Choroid plexus epithelial cell (primary cell): ENCODE results near the gene RBM24.

Source experiments
- DNase-seq: peaks from one replicate; pipeline ENCODE4 v3.0.0-alpha.2; 2010; ENCODE audit warnings: low read depth
- H3K4me3 ChIP-seq: 2 replicates; pipeline ENCODE4 v1.5.1; 2011; ENCODE audit warnings: low read depth, mild to moderate bottlenecking, control low read depth, low read length, moderate library complexity
- TF ChIP-seq, protein P1 (sequence below): conservative IDR thresholded peaks from 2 replicates; pipeline ENCODE4 v1.5.1; 2011; ENCODE audit warnings: low read depth, mild to moderate bottlenecking, control low read depth, inconsistent platforms, low read length, moderate library complexity

Gene RBM24

DNA sequence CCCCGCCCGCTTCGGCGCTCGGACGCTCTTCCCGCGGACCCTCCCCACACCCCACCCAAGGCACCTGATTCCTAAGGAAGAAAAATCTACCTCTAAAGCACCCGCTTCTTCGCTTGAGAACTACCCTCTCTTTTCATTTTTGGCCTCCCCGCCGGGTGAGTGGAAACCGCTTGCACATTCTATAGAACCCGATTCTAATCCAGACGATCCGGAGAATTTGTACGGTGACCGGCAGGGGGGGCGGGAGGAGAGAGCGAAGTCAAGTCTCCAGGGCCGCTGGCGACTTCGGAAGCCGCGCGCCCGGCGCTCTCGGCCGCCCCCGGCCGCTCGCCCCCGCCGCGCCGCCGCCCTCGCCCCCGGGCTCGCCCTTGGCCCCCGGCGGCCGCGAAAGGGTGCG lies at the start of gene RBM24:
Gene RBM24, plus strand, starts transcription at position 262 of the 397 bp plus-strand sequence. CDS start 221 bp downstream, outside the sequence.
- DNase-seq, result peak; percentile 73
- H3K4me3 ChIP-seq, result peak within 1 kb of the TSS; percentile 71
- TF ChIP-seq, protein P1, sequence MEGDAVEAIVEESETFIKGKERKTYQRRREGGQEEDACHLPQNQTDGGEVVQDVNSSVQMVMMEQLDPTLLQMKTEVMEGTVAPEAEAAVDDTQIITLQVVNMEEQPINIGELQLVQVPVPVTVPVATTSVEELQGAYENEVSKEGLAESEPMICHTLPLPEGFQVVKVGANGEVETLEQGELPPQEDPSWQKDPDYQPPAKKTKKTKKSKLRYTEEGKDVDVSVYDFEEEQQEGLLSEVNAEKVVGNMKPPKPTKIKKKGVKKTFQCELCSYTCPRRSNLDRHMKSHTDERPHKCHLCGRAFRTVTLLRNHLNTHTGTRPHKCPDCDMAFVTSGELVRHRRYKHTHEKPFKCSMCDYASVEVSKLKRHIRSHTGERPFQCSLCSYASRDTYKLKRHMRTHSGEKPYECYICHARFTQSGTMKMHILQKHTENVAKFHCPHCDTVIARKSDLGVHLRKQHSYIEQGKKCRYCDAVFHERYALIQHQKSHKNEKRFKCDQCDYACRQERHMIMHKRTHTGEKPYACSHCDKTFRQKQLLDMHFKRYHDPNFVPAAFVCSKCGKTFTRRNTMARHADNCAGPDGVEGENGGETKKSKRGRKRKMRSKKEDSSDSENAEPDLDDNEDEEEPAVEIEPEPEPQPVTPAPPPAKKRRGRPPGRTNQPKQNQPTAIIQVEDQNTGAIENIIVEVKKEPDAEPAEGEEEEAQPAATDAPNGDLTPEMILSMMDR, result peak; percentile 58

DNA sequence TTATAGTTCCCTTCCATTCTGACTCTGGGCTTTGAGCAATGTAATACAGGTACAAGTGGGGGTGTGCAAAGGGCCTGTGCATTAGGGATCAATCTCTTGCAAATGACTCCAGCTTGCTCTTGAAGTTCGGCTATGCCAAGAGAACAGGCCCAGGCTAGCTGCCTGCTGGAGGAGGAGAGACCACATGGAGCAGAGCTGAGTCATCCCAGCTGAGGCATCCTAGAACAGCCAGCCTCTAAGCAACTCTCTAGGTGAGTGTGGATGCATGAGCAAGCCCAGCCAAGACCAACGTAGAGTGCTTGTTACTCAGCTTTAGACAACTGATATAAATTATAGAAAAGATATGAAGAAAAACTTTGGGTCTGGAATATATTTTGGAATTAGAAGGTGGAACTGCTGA lies 47.6 kb upstream of the RBM24 start:
- no peak overlapping the region for H3K4me3 ChIP-seq
- TF ChIP-seq, protein P1, result no peak
- peak; percentile 25 for DNase-seq

DNA sequence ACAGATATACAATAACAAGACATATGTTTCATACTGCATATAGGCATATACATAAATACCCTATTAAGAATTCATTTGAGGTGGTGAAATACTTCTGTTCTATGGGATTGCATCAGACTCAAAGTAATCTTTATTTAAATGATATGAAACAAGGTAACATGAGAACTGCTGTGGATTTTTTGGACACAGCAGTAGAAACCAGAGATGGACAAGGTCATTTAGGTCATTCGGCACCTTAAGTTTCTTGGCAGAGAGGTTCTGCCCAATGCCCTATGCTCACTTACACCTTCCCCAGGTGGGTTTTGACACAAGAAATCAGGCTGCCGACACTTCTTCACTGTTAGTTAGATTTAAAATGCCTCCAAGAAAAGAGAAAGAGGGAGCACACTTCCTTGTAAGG lies 43.9 kb upstream of the RBM24 start:
- H3K4me3 ChIP-seq, result no peak overlapping the region
- TF ChIP-seq, protein P1, result no peak
- no peak for DNase-seq

DNA sequence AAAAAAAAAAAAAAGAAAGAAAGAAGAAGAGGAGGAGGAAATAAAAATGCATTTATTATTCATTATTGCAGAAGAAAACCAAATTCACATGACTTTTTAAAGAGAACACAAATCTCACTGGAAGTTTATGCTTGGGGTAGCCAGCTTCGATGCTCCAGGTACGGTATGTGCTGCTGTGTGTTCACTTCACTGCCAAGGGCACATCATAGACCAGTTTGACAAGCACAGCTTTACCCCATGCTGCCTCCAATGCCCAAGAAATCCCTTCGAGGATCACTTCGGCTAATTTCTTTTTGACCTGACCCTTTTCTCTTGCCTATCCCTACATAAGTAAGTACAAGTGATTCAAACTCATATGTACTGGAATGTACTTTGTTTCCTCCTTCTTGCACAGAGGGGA lies 41.9 kb upstream of the RBM24 start:
- TF ChIP-seq, protein P1, result no peak
- H3K4me3 ChIP-seq, result no peak overlapping the region
- DNase-seq, result no peak

DNA sequence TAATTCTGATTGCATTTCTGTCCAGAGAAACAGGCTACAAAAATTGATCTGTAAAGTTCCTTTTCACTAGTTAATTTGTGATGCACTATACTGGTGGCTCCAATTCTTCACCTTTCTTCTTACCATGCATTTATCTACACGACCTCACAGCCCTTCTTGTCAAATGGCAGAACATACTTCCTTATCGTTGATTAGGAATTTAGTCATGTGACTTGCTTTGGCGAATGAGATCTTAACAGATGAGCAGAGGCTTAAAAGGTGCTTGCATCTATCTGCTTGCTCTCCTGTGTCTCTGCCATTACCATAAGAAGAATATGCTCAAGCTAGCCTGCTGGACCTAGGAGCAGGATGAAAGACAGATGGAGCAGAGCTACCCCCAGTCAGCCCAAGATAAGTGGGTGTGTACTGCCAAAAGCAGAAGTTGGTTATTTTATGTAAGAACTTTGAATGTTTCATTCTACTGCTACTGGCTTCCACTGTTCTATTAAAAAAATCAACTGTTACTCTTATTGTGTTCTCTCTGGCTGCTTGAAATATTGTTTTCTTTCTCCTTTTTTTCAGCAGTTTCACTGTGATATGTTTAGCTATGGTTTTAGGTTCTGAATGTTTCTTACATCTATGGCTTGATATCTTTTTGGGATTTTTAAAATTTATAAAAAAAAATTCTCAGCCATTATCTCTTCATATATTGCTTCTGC lies 40.2 kb upstream of the RBM24 start:
- TF ChIP-seq, protein P1, result no peak
- H3K4me3 ChIP-seq, result no peak overlapping the region
- no peak for DNase-seq

DNA sequence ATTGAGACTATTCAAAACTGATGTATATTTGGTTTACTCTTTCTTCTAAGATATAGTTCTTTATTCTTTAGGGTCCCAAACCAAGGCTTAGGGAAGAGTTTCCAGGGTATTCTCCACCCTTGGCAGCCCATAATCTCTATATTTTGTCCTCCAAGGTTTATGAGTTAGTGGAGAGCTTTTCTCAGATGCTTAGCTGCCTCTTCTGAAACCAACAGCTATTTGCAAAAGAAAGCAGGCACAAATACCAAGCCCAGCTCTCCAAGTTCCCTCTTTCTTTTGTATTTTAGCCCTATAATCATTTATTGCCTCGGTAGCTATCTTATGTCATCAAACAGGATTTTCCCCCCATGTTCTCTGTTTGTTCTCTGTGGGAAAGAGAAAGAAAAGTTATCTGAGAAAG lies 39.1 kb upstream of the RBM24 start:
- no peak for DNase-seq
- no peak overlapping the region for H3K4me3 ChIP-seq
- TF ChIP-seq, protein P1, result no peak

DNA sequence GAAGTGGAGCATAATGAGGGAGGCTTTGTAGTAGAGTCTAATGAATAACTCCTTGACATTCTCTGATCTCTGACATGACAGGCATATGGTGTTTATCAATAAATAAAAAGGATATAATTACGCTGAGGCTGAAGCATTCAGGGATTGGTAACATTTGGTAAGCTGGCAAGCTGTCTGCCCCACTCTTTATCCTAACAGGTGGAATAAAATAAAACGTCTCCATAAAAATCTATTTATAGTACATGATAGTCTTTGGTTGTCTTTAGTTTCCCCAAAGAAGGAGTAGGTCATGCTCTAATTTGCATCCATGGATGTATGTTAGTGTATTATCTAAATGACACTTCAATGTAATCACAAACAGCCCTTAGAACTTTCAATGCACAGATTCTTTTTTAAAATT lies 30.9 kb upstream of the RBM24 start:
- no peak overlapping the region for H3K4me3 ChIP-seq
- TF ChIP-seq, protein P1, result no peak
- no peak for DNase-seq
